ENCODE data around the gene SYT14.

The SYT14 gene

GRCh38 chr1:210123924-210124589 lies 186.0 kb downstream of the SYT14 start:
- H3K27ac ChIP-seq (ENCODE audit: low read length) = no peak overlapping the region
- no peaks in the 10 kb centered on the region for H4K20me1 ChIP-seq (ENCODE audit: insufficient read depth, low read length)
- H3K4me1 ChIP-seq (ENCODE audit: low read length) = no peaks in the 10 kb centered on the region
- no peak overlapping the region for H3K4me3 ChIP-seq (ENCODE audit: low read length)
- no peaks in the 10 kb centered on the region for H3K9me3 ChIP-seq (replicated peaks; ENCODE audit: insufficient read depth, low read length)
- no peaks in the 10 kb centered on the region for H3K79me2 ChIP-seq (ENCODE audit: low read length)
- no peaks in the 10 kb centered on the region for H3K9me2 ChIP-seq (replicated peaks; ENCODE audit: insufficient read depth, low read length)
- H3K4me2 ChIP-seq (ENCODE audit: low read depth, low read length) = no peak overlapping the region
- H3K36me3 ChIP-seq (replicated peaks; ENCODE audit: insufficient read depth, low read length) = no peaks in the 10 kb centered on the region
- no peaks in the 10 kb centered on the region for H3F3A ChIP-seq (ENCODE audit: insufficient read depth, low read length)
- no peak overlapping the region for H2AFZ ChIP-seq (ENCODE audit: low read length)
- TF ChIP-seq EZH2 (optimal IDR thresholded peaks at IDR 0.05; ENCODE audit: low read depth, low read length) (no peak), EZH2phosphoT487 (IDR thresholded peaks at IDR 0.05; ENCODE audit: low read length) (no peak)
- TF ChIP-seq, protein P1, sequence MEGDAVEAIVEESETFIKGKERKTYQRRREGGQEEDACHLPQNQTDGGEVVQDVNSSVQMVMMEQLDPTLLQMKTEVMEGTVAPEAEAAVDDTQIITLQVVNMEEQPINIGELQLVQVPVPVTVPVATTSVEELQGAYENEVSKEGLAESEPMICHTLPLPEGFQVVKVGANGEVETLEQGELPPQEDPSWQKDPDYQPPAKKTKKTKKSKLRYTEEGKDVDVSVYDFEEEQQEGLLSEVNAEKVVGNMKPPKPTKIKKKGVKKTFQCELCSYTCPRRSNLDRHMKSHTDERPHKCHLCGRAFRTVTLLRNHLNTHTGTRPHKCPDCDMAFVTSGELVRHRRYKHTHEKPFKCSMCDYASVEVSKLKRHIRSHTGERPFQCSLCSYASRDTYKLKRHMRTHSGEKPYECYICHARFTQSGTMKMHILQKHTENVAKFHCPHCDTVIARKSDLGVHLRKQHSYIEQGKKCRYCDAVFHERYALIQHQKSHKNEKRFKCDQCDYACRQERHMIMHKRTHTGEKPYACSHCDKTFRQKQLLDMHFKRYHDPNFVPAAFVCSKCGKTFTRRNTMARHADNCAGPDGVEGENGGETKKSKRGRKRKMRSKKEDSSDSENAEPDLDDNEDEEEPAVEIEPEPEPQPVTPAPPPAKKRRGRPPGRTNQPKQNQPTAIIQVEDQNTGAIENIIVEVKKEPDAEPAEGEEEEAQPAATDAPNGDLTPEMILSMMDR (IDR thresholded peaks at IDR 0.05; ENCODE audit: low read length) = no peak
- no peaks in the 10 kb centered on the region for H3K27me3 ChIP-seq (replicated peaks; ENCODE audit: insufficient read depth, low read length)
- H3K9ac ChIP-seq (ENCODE audit: low read length) = no peak overlapping the region
- DNase-seq = no peak

GRCh38 chr1:210124736-210125135 lies 186.7 kb downstream of the SYT14 start:
- Histone ChIP-seq H3K36me3 (replicated peaks; ENCODE audit: insufficient read depth, low read length) (no peaks in the 10 kb centered on the region), H3F3A (ENCODE audit: insufficient read depth, low read length) (no peaks in the 10 kb centered on the region), H3K79me2 (ENCODE audit: low read length) (no peaks in the 10 kb centered on the region), H3K27ac (ENCODE audit: low read length) (no peak overlapping the region), H3K9ac (ENCODE audit: low read length) (no peak overlapping the region), H3K9me2 (replicated peaks; ENCODE audit: insufficient read depth, low read length) (no peaks in the 10 kb centered on the region), H3K27me3 (replicated peaks; ENCODE audit: insufficient read depth, low read length) (no peaks in the 10 kb centered on the region), H4K20me1 (ENCODE audit: insufficient read depth, low read length) (no peaks in the 10 kb centered on the region), H3K4me1 (ENCODE audit: low read length) (no peaks in the 10 kb centered on the region), H3K4me2 (ENCODE audit: low read depth, low read length) (no peak overlapping the region), H2AFZ (ENCODE audit: low read length) (no peak overlapping the region), H3K4me3 (ENCODE audit: low read length) (no peak overlapping the region), H3K9me3 (replicated peaks; ENCODE audit: insufficient read depth, low read length) (no peaks in the 10 kb centered on the region)
- TF ChIP-seq EZH2phosphoT487 (IDR thresholded peaks at IDR 0.05; ENCODE audit: low read length) = no peak
- TF ChIP-seq, protein P1 (IDR thresholded peaks at IDR 0.05; ENCODE audit: low read length) = no peak
- no peak for DNase-seq

GRCh38 chr1:210125143-210125542 lies 187.1 kb downstream of the SYT14 start:
- no peaks in the 10 kb centered on the region for H4K20me1 ChIP-seq (ENCODE audit: insufficient read depth, low read length)
- H3K9ac ChIP-seq (ENCODE audit: low read length) = no peak overlapping the region
- no peaks in the 10 kb centered on the region for H3K36me3 ChIP-seq (replicated peaks; ENCODE audit: insufficient read depth, low read length)
- H3F3A ChIP-seq (ENCODE audit: insufficient read depth, low read length) = no peaks in the 10 kb centered on the region
- no peak overlapping the region for H3K4me3 ChIP-seq (ENCODE audit: low read length)
- H2AFZ ChIP-seq (ENCODE audit: low read length) = no peak overlapping the region
- H3K79me2 ChIP-seq (ENCODE audit: low read length) = no peaks in the 10 kb centered on the region
- H3K4me2 ChIP-seq (ENCODE audit: low read depth, low read length) = no peak overlapping the region
- no peak overlapping the region for H3K27ac ChIP-seq (ENCODE audit: low read length)
- no peak for DNase-seq
- TF ChIP-seq EZH2 (optimal IDR thresholded peaks at IDR 0.05; ENCODE audit: low read depth, low read length) (no peak), EZH2phosphoT487 (IDR thresholded peaks at IDR 0.05; ENCODE audit: low read length) (no peak)
- TF ChIP-seq, protein P1 (IDR thresholded peaks at IDR 0.05; ENCODE audit: low read length) = no peak
- no peaks in the 10 kb centered on the region for H3K4me1 ChIP-seq (ENCODE audit: low read length)
- no peaks in the 10 kb centered on the region for H3K27me3 ChIP-seq (replicated peaks; ENCODE audit: insufficient read depth, low read length)
- H3K9me3 ChIP-seq (replicated peaks; ENCODE audit: insufficient read depth, low read length) = no peaks in the 10 kb centered on the region
- H3K9me2 ChIP-seq (replicated peaks; ENCODE audit: insufficient read depth, low read length) = no peaks in the 10 kb centered on the region
